H1 (cell line): Measurements from ENCODE around the gene PORCN. TPM values are rescaled to one million over a fixed set of nuclear protein-coding genes. Genes with fewer than 3 reads are reported as not detected.

ENCODE experiments used
- CTCF ChIA-PET: fragments of 300-600 bp; sonication (Branson Sonifier 250); formaldehyde crosslinking; loops from one replicate; lab custom pipeline; 2021; ENCODE audit not compliant: partially characterized antibody; lab: Charles Lee
- POLR2A ChIA-PET: fragments of 300-600 bp; sonication (Branson Sonifier 250); formaldehyde crosslinking; loops from one replicate; lab custom pipeline; 2021; ENCODE audit warnings: inconsistent platforms; ENCODE audit not compliant: partially characterized antibody; lab: Charles Lee
- DNase-seq, 2 experiments: peaks; one replicate each; pipeline versions ENCODE4 v3.0.0 to v3.0.0-alpha.2; 2010 to 2022; ENCODE audit warnings: low spot score in 2 of 2, low read depth in 1 of 2, mixed read lengths in 1 of 2
- FAIRE-seq: peaks from 2 replicates; lab custom pipeline; 2011; peaks lifted over from hg19 to GRCh38; lab: Jason Lieb, UNC
- H2AFZ ChIP-seq: 2 replicates; pipeline ENCODE4 v1.8.1; 2012; ENCODE audit warnings: low read length, inconsistent platforms
- H2AK5ac ChIP-seq: 2 replicates; pipeline ENCODE4 v1.6.1; 2013; ENCODE audit warnings: low read depth, low read length
- H2BK120ac ChIP-seq: replicated peaks from 2 replicates; pipeline ENCODE3; 2013; ENCODE audit warnings: low read depth, low read length, inconsistent platforms
- H2BK12ac ChIP-seq: 2 replicates; pipeline ENCODE4 v1.6.1; 2013; ENCODE audit warnings: low read depth, low read length
- H2BK15ac ChIP-seq: 2 replicates; pipeline ENCODE4 v1.6.1; 2013; ENCODE audit warnings: low read length
- H2BK20ac ChIP-seq: 2 replicates; pipeline ENCODE4 v1.6.1; 2013; ENCODE audit warnings: low read length
- H2BK5ac ChIP-seq: 2 replicates; pipeline ENCODE4 v1.6.1; 2013; ENCODE audit warnings: low read depth, low read length
- H3K14ac ChIP-seq: 2 replicates; pipeline ENCODE4 v1.6.1; 2013; ENCODE audit warnings: inconsistent platforms; ENCODE audit not compliant: insufficient read length
- H3K18ac ChIP-seq: 2 replicates; pipeline ENCODE4 v1.6.1; 2013; ENCODE audit warnings: low read length; ENCODE audit errors: extremely low read depth
- H3K23ac ChIP-seq: 2 replicates; pipeline ENCODE4 v1.6.1; 2013; ENCODE audit warnings: inconsistent platforms; ENCODE audit not compliant: insufficient read length
- H3K23me2 ChIP-seq: 2 replicates; pipeline ENCODE4 v1.6.1; 2013; ENCODE audit warnings: low read depth, low read length
- H3K27ac ChIP-seq: 2 replicates; pipeline ENCODE4 v1.6.1; 2011; ENCODE audit warnings: low read depth, low read length, inconsistent platforms
- H3K27me3 ChIP-seq, 4 experiments: replicated peaks in 1 of 4; 1 replicate in 1 of 4; 2 replicates in 3 of 4; pipeline versions ENCODE4 v1.6.1 to v1.8.1; 2011 to 2013; ENCODE audit warnings: low read length in 3 of 4, mild to moderate bottlenecking in 3 of 4, inconsistent platforms in 2 of 4, mixed read lengths in 2 of 4, moderate library complexity in 1 of 4; ENCODE audit not compliant: control insufficient read depth in 3 of 4, insufficient read depth in 3 of 4; ENCODE audit errors: extremely low read depth in 1 of 4
- H3K36me3 ChIP-seq, 4 experiments: 2 replicates each; pipeline versions ENCODE4 v1.6.1 to v1.8.1; 2011 to 2013; ENCODE audit warnings: mild to moderate bottlenecking in 4 of 4, low read length in 3 of 4, moderate library complexity in 2 of 4, control low read depth in 1 of 4, inconsistent platforms in 1 of 4; ENCODE audit not compliant: insufficient read depth in 4 of 4, control insufficient read depth in 2 of 4
- H3K4ac ChIP-seq: replicated peaks from 2 replicates; pipeline ENCODE3; 2013; ENCODE audit warnings: low read length, low read depth, mixed read lengths, inconsistent platforms; ENCODE audit not compliant: insufficient read length
- H3K4me1 ChIP-seq, 4 experiments: replicated peaks in 1 of 4; 1 replicate in 1 of 4; 2 replicates in 3 of 4; pipeline versions ENCODE4 v1.6.1 to v1.8.1; 2011 to 2013; ENCODE audit warnings: low read length in 3 of 4, inconsistent platforms in 2 of 4, mixed read lengths in 1 of 4; ENCODE audit not compliant: insufficient read depth in 4 of 4, control insufficient read depth in 3 of 4
- H3K4me2 ChIP-seq, 2 experiments: 2 replicates each; pipeline versions ENCODE4 v1.6.1 to v1.8.1; 2011 to 2013; ENCODE audit warnings: low read depth in 2 of 2, low read length in 2 of 2, control low read depth in 1 of 2, inconsistent platforms in 1 of 2, mild to moderate bottlenecking in 1 of 2; ENCODE audit not compliant: insufficient read depth in 1 of 2
- H3K4me3 ChIP-seq, 4 experiments: fragments of 200-600, 300-600 bp in 1 of 4; sonication (generic), shearing (Covaris generic), sonication (Bioruptor Twin) in 1 of 4; 2 replicates each; pipeline versions ENCODE4 v1.5.1 to v1.8.1; 2011 to 2016; ENCODE audit warnings: low read length in 4 of 4, low read depth in 3 of 4, control low read depth in 2 of 4, inconsistent platforms in 2 of 4, mild to moderate bottlenecking in 2 of 4, mixed read lengths in 1 of 4, moderate library complexity in 1 of 4; ENCODE audit not compliant: insufficient read depth in 2 of 4; ENCODE audit errors: extremely low read depth in 1 of 4
- H3K56ac ChIP-seq: replicated peaks from 2 replicates; pipeline ENCODE3; 2013; ENCODE audit warnings: low read depth, mild to moderate bottlenecking, mixed read lengths, low read length, inconsistent platforms; ENCODE audit not compliant: insufficient read length
- H3K79me1 ChIP-seq: 2 replicates; pipeline ENCODE4 v1.6.1; 2013; ENCODE audit warnings: low read depth, low read length, control low read depth
- H3K79me2 ChIP-seq, 2 experiments: 2 replicates each; pipeline versions ENCODE4 v1.6.1 to v1.8.1; 2012 to 2013; ENCODE audit warnings: low read length in 2 of 2, mild to moderate bottlenecking in 2 of 2, inconsistent platforms in 1 of 2; ENCODE audit not compliant: insufficient read depth in 2 of 2, control insufficient read depth in 1 of 2
- H3K9ac ChIP-seq, 4 experiments: replicated peaks in 1 of 4; 1 replicate in 1 of 4; 2 replicates in 3 of 4; pipeline versions ENCODE4 v1.6.1 to v1.8.1; 2011 to 2013; ENCODE audit warnings: low read depth in 3 of 4, low read length in 3 of 4, control low read depth in 2 of 4, mild to moderate bottlenecking in 2 of 4, moderate library complexity in 2 of 4, inconsistent platforms in 1 of 4; ENCODE audit errors: extremely low read depth in 1 of 4
- H3K9me3 ChIP-seq, 2 experiments: 2 replicates each; pipeline versions ENCODE4 v1.6.1 to v1.8.1; 2012 to 2013; ENCODE audit warnings: mild to moderate bottlenecking in 2 of 2, moderate library complexity in 2 of 2, control low read depth in 1 of 2, inconsistent platforms in 1 of 2, low read depth in 1 of 2, low read length in 1 of 2, mixed read lengths in 1 of 2; ENCODE audit not compliant: insufficient read depth in 2 of 2
- H4K20me1 ChIP-seq, 2 experiments: replicated peaks in 1 of 2; 2 replicates each; pipeline versions ENCODE3 to v1.8.1; 2011 to 2013; ENCODE audit warnings: inconsistent platforms in 2 of 2, low read length in 2 of 2, mild to moderate bottlenecking in 1 of 2; ENCODE audit not compliant: insufficient read depth in 2 of 2, control insufficient read depth in 1 of 2
- H4K5ac ChIP-seq: 2 replicates; pipeline ENCODE4 v1.6.1; 2013; ENCODE audit warnings: low read length, low read depth, mixed read lengths, inconsistent platforms; ENCODE audit not compliant: insufficient read length
- H4K8ac ChIP-seq: 2 replicates; pipeline ENCODE4 v1.8.0; 2013; ENCODE audit warnings: mild to moderate bottlenecking, moderate library complexity, low read length, inconsistent platforms; ENCODE audit not compliant: insufficient read depth; ENCODE audit errors: extremely low read depth
- H4K91ac ChIP-seq: replicated peaks from 2 replicates; pipeline ENCODE3; 2013; ENCODE audit warnings: low read length, mixed read lengths, inconsistent platforms; ENCODE audit not compliant: insufficient read length
- ASH2L ChIP-seq: fragments of 200-600, 300-600 bp; sonication (generic); IDR thresholded peaks from one replicate; pipeline ENCODE4 v1.7.1; 2017; ENCODE audit warnings: low read length
- BRCA1 ChIP-seq: IDR thresholded peaks from 2 replicates; pipeline ENCODE4 v1.6.1; 2012; ENCODE audit warnings: low read depth, low read length, improper control_type of control experiment
- GABPA ChIP-seq: IDR thresholded peaks from 2 replicates; pipeline ENCODE4 v1.6.1; 2011; ENCODE audit warnings: mild to moderate bottlenecking, low read length, moderate library complexity, borderline replicate concordance; ENCODE audit not compliant: insufficient read depth
- POLR2AphosphoS5 ChIP-seq: IDR thresholded peaks from 2 replicates; pipeline ENCODE4 v1.6.1; 2011; ENCODE audit warnings: low read depth, low read length
- POU5F1 ChIP-seq: IDR thresholded peaks from 2 replicates; pipeline ENCODE4 v1.6.1; 2011; ENCODE audit warnings: low read depth, mild to moderate bottlenecking, low read length, moderate library complexity
- RBBP5 ChIP-seq: IDR thresholded peaks from 2 replicates; pipeline ENCODE4 v1.7.1; 2012; ENCODE audit warnings: low read depth, mild to moderate bottlenecking, inconsistent platforms, low read length, moderate library complexity, borderline replicate concordance
- RFX5 ChIP-seq: IDR thresholded peaks from 2 replicates; pipeline ENCODE4 v1.6.1; 2011; ENCODE audit warnings: low read depth, low read length, improper control_type of control experiment, borderline replicate concordance
- RNF2 ChIP-seq: fragments of 200-900, 300-1000 bp; sonication (generic); IDR thresholded peaks from 2 replicates; pipeline ENCODE4 v1.7.1; 2016; ENCODE audit warnings: borderline replicate concordance, low read depth, mild to moderate bottlenecking, antibody characterized with exemption, low read length; ENCODE audit not compliant: poor library complexity, severe bottlenecking; ENCODE audit errors: missing control alignments
- SIN3A ChIP-seq, 2 experiments: IDR thresholded peaks in 1 of 2; conservative IDR thresholded peaks in 1 of 2; 2 replicates each; pipeline ENCODE4 v1.6.1; 2011 to 2012; ENCODE audit warnings: low read length in 2 of 2, improper control_type of control experiment in 1 of 2, low read depth in 1 of 2, mild to moderate bottlenecking in 1 of 2
- SP1 ChIP-seq: IDR thresholded peaks from 2 replicates; pipeline ENCODE4 v1.6.1; 2011; ENCODE audit warnings: low read depth, low read length
- SUZ12 ChIP-seq: fragments of 200-600 bp; sonication (generic); IDR thresholded peaks from 2 replicates; pipeline ENCODE4 v1.6.1; 2012; ENCODE audit warnings: mild to moderate bottlenecking, inconsistent platforms, low read length, moderate library complexity, mixed read lengths
- TCF12 ChIP-seq: IDR thresholded peaks from 2 replicates; pipeline ENCODE4 v1.6.1; 2011; ENCODE audit warnings: low read depth, mild to moderate bottlenecking, low read length
- YY1 ChIP-seq: IDR thresholded peaks from 2 replicates; pipeline ENCODE4 v1.6.1; 2011; ENCODE audit warnings: low read depth, mild to moderate bottlenecking, low read length
- WGBS, 2 experiments: shearing (Covaris generic) in 1 of 2; methylation state at CpG; one replicate each; pipeline versions ENCODE4 v1.1.6 to v1.1.7; 2013 to 2015; ENCODE audit warnings: low lambda C conversion rate in 2 of 2, mixed read lengths in 2 of 2, inconsistent platforms in 1 of 2, low coverage in 1 of 2, missing lambda C conversion rate in 1 of 2; ENCODE audit not compliant: insufficient replicate concordance in 2 of 2, insufficient coverage in 1 of 2, insufficient read length in 1 of 2; ENCODE audit errors: extremely low coverage in 1 of 2, missing lambda C conversion rate in 1 of 2; 5-methylcytosine and 5-hydroxymethylcytosine counted together
- polyA plus RNA-seq, 7 experiments: library from polyadenylated mRNA; depleted of rRNA in 3 of 7; stranded (reverse) in 5 of 7; unstranded in 2 of 7; fragments of >200 nt in 5 of 7; fragments of 200-250 nt in 2 of 7; gene quantifications; 1 replicate in 5 of 7; 2 replicates in 1 of 7; 4 replicates in 1 of 7; pipeline versions ENCODE4 v1.2.1 to v1.2.3, GENCODE V29; 2011 to 2013; ENCODE audit warnings: missing spikeins in 2 of 7, mixed read lengths in 2 of 7
- total RNA-seq: library from RNA; stranded (reverse); fragmentation: NEBNext Ultra II Directional; extraction: Animal tissue kit (Norgen Biotek cat#: 25700); gene quantifications from 2 replicates; pipeline ENCODE4 v1.2.1, GENCODE V29; 2021

The PORCN gene
- total and polyA plus RNA-seq, 2 of the 8 experiments (the other 6 are each of a cell fraction or from before 2014, with no cell fraction given), result 14.6 to 34.1 TPM

GRCh38 chrX:48475296-48475695 lies 33.5 kb upstream of the PORCN start:
- peaks cover 0 to 24% of the 10 kb centered on the region in 2 experiments; a peak in 2 of 4 replicates for H3K79me2 ChIP-seq
- H3K27ac ChIP-seq, result no peak overlapping the region
- 18% methylated on average over 3 of the region's 5 CpGs; no CpG with 5 or more reads in 1 of the 2 experiments for WGBS, 2 experiments
- no peak for TF ChIP-seq SUZ12
- TF ChIP-seq TCF12, result no peak
- no peak for TF ChIP-seq GABPA
- TF ChIP-seq POLR2AphosphoS5, result no peak
- no peak for TF ChIP-seq RNF2
- TF ChIP-seq RFX5, result no peak
- no peak for TF ChIP-seq SIN3A (conservative IDR thresholded peaks at IDR 0.05 in 1 of 2, IDR thresholded peaks at IDR 0.05 in 1 of 2; ENCODE audit: low read depth in 1 of 2, low read length in 2 of 2)
- TF ChIP-seq POU5F1, result no peak
- no peak for TF ChIP-seq BRCA1
- TF ChIP-seq SP1, result no peak
- TF ChIP-seq ASH2L, result no peak
- TF ChIP-seq RBBP5, result no peak
- TF ChIP-seq YY1, result no peak

More at GRCh38 chrX:48475296-48475695, 33.5 kb upstream of the PORCN start:
- H3K36me3 ChIP-seq, result peaks cover 0 to 6% (median 0%) of the 10 kb centered on the region in 4 experiments; a peak in 2 of 8 replicates
- H3K23ac ChIP-seq, result no peak overlapping the region
- H3K4me1 ChIP-seq, result peaks cover 3 to 15% (median 8%) of the 10 kb centered on the region in 4 experiments
- no peak overlapping the region for H3K4ac ChIP-seq
- no peak overlapping the region for H2BK12ac ChIP-seq
- peaks cover 3% of the 10 kb centered on the region; the same call in 1 of the 2 replicates for H3K23me2 ChIP-seq
- FAIRE-seq (no peak), DNase-seq (no peak)
- H2AK5ac ChIP-seq, result no peak overlapping the region
- peak overlapping the region; percentile 74 to 77 for H3K4me2 ChIP-seq
- 0 out of 2 replicates have a peak overlapping the region, but pooled peaks have one; percentile 84 for H2BK5ac ChIP-seq
- H3K9ac ChIP-seq, result no peak overlapping the region
- H2BK15ac ChIP-seq, result no peak overlapping the region
- H4K91ac ChIP-seq, result no peak overlapping the region
- H4K20me1 ChIP-seq, result peaks cover 0 to 7% of the 10 kb centered on the region in 2 experiments
- H3K56ac ChIP-seq, result no peak overlapping the region
- POLR2A ChIA-PET, result interaction anchor here (1.2 to 2.4 kb wide), 2 partner anchors 18 to 103 kb away, joined by 4 to 5 read pairs; no protein-coding TSS in a partner anchor
- H4K5ac ChIP-seq, result no peak overlapping the region
- H3K9me3 ChIP-seq, result no peaks in the 10 kb centered on the region
- no peak overlapping the region for H3K18ac ChIP-seq
- CTCF ChIA-PET, result interaction anchor here (2.0 kb wide), 1 partner anchor 19 kb away, joined by 9 read pairs; no protein-coding TSS in a partner anchor
- H2BK20ac ChIP-seq, result no peak overlapping the region
- H4K8ac ChIP-seq, result no peak overlapping the region
- H2AFZ ChIP-seq, result peak overlapping the region; percentile 96; the same call in 1 of the 2 replicates
- peak overlapping the region; percentile 74 to 93 (median 82) for H3K4me3 ChIP-seq
- no peaks in the 10 kb centered on the region for H3K27me3 ChIP-seq
- H3K79me1 ChIP-seq, result no peaks in the 10 kb centered on the region
- H2BK120ac ChIP-seq, result no peak overlapping the region
- no peak overlapping the region for H3K14ac ChIP-seq
